ENCODE measurements around the gene SCYL1.
"Not testable (repeated sequence)": the region's sequence is repeated elsewhere in the genome, so short reads cannot be mapped to it uniquely, and the experiment has no call there.

Gene SCYL1

GRCh38 chr11:65553301-65554001 is 28.6 kb downstream of the SCYL1 start:
- DNase-seq (ENCODE audit: low read depth in 2 of 2): peak in 1 of 2 donors; percentile 71

- DNase-seq (ENCODE audit: low read depth in 2 of 2): no peak
These were observed 29.4 kb downstream of the SCYL1 start for GRCh38 chr11:65554057-65554818.

GRCh38 chr11:65554842-65555430 is 30.1 kb downstream of the SCYL1 start:
- DNase-seq (ENCODE audit: low read depth in 2 of 2): no peak

GRCh38 chr11:65555693-65556231 is 30.9 kb downstream of the SCYL1 start:
- DNase-seq (ENCODE audit: low read depth in 2 of 2): no peak

GRCh38 chr11:65556470-65557279 is 31.8 kb downstream of the SCYL1 start:
- no peak for DNase-seq (ENCODE audit: low read depth in 2 of 2)

GRCh38 chr11:65557280-65558001 is 32.6 kb downstream of the SCYL1 start:
- no peak for DNase-seq (ENCODE audit: low read depth in 2 of 2)

GRCh38 chr11:65558002-65558929 is 33.4 kb downstream of the SCYL1 start, which contains the start of gene LTBP3:
Gene LTBP3, minus strand, starts transcription at chr11:65558359. Its CDS starts 400 bp downstream, at chr11:65557959.
- no peak for DNase-seq (ENCODE audit: low read depth in 2 of 2)

GRCh38 chr11:65558930-65559509 is 34.1 kb downstream of the SCYL1 start:
- DNase-seq (ENCODE audit: low read depth in 2 of 2): no peak

- DNase-seq (ENCODE audit: low read depth in 2 of 2): no peak
These were observed 34.7 kb downstream of the SCYL1 start for GRCh38 chr11:65559535-65559934.

GRCh38 chr11:65559951-65560537 is 35.2 kb downstream of the SCYL1 start:
- no peak for DNase-seq (ENCODE audit: low read depth in 2 of 2)

- no peak for DNase-seq (ENCODE audit: low read depth in 2 of 2)
These were observed 35.9 kb downstream of the SCYL1 start for GRCh38 chr11:65560555-65561418.

GRCh38 chr11:65562020-65562419 is 37.1 kb downstream of the SCYL1 start:
- no peak for DNase-seq (ENCODE audit: low read depth in 2 of 2)

GRCh38 chr11:65562788-65563187 is 37.9 kb downstream of the SCYL1 start:
- DNase-seq (ENCODE audit: low read depth in 2 of 2): no peak

GRCh38 chr11:65563601-65564000 is 38.7 kb downstream of the SCYL1 start:
- DNase-seq (ENCODE audit: low read depth in 2 of 2): no peak

GRCh38 chr11:65564879-65565559 is 40.1 kb downstream of the SCYL1 start:
- DNase-seq (ENCODE audit: low read depth in 2 of 2): not testable (repeated sequence)

- DNase-seq (ENCODE audit: low read depth in 2 of 2): no peak
These were observed 41.0 kb downstream of the SCYL1 start for GRCh38 chr11:65565624-65566453.

All from stimulated activated CD4-positive, alpha-beta T cell treated with anti-CD3 and anti-CD28 coated beads, Interleukin-15, amount 100 ng/mL, for 48 hours (primary cell).